ENCODE results near the gene SNRPB2. TPM values are rescaled to one million over a fixed set of nuclear protein-coding genes. Genes with fewer than 3 reads are reported as not detected.

The SNRPB2 gene
- total RNA-seq, 1 donor from 2014 or later, result 70.5 TPM

DNA sequence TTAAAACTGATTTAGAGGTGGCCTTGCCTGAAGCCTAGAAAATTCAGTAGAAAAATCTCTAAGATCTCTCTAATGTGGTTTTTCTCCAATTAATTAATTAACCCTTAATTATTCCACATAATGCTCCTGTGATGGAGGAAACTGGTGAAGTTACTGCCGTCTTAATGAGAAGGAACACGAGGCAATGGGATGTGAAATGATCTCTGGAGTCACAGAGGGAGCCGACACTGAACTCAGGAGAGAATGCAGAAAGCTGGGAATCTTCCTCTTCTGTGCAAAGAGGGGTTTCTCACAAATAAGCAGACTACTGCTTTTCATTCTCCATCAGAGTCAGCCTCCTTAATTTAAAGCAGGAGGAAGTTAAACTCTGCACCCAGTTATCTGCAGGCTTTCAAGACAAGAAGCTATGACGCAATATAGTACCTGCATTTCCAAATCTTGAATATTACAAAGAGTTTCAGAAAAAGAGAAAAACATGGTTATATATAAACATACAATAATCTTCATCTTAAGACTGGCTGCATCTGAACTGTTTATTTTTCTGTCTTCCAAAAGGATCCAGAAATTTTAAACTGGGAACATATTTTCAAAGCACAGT lies 18.1 kb upstream of the SNRPB2 start:
- Mint-ChIP-seq H3K4me1 (peaks cover 37% of the 10 kb centered on the region), H3K36me3 (peaks cover 1% of the 10 kb centered on the region), H3K27ac (no peak overlapping the region), H3K9me3 (peaks cover 9% of the 10 kb centered on the region), H3K4me3 (no peak overlapping the region), H3K27me3 (ENCODE audit: low read depth) (peaks cover 3% of the 10 kb centered on the region)
- no peak for TF ChIP-seq CTCF (IDR thresholded peaks at IDR 0.05; ENCODE audit: unreplicated experiment)
- no peak for DNase-seq (ENCODE audit: low spot score in 2 of 2, unreplicated experiment in 2 of 2)

GRCh38 chr20:16712511-16712947 lies 17.3 kb upstream of the SNRPB2 start:
- no peak for TF ChIP-seq CTCF (IDR thresholded peaks at IDR 0.05; ENCODE audit: unreplicated experiment)
- Mint-ChIP-seq H3K27ac (no peak overlapping the region), H3K4me1 (peaks cover 35% of the 10 kb centered on the region), H3K36me3 (peaks cover 1% of the 10 kb centered on the region), H3K27me3 (ENCODE audit: low read depth) (peaks cover 3% of the 10 kb centered on the region), H3K4me3 (no peak overlapping the region), H3K9me3 (peaks cover 6% of the 10 kb centered on the region)
- no peak for DNase-seq (ENCODE audit: low spot score in 2 of 2, unreplicated experiment in 2 of 2)

DNA sequence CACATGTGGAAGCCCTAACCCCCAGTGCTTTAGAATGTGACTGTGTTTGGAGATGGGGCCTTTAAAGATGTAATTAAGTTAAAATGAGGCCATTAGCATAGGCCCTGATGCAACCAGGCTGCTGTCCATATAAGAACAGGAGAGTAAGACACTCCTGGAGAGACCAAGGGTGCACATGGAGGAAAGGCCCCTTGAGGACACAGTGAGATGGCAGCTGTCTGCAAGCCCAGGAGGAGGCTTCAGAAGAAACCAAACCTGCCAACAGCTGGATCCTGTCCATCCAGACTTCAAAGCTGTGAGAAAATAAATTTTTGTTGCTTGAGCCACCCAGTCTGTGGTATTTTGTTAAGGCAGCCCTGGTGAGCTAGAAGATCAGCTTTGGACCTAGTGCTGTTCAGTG lies 16.8 kb upstream of the SNRPB2 start:
- TF ChIP-seq CTCF (IDR thresholded peaks at IDR 0.05; ENCODE audit: unreplicated experiment), result no peak
- no peak overlapping the region for H3K4me3 Mint-ChIP-seq
- peaks cover 4% of the 10 kb centered on the region for H3K9me3 Mint-ChIP-seq
- no peak for DNase-seq (ENCODE audit: low spot score in 2 of 2, unreplicated experiment in 2 of 2)
- H3K27me3 Mint-ChIP-seq (ENCODE audit: low read depth), result peaks cover 5% of the 10 kb centered on the region
- no peak overlapping the region for H3K27ac Mint-ChIP-seq
- H3K4me1 Mint-ChIP-seq, result peaks cover 30% of the 10 kb centered on the region
- H3K36me3 Mint-ChIP-seq, result no peaks in the 10 kb centered on the region

DNA sequence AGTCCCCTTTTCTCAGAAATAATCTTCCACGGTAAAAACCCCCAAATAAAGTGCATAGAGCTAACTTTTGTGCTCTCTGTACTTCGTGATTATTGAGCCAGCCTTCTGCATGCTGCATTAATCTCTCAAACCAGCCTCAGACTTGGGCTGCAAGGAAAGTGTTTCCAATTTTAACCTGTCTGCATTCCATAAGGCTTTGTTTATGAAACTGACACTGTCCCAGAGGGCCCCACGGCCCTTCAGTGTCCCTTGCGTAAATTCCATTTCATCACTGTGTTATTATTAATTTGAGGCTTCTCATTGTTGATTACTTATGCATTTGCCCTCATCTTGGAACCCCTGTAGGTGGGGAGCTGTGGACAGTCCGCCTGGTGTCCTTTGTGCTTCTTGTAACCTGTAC lies 15.6 kb upstream of the SNRPB2 start:
- Mint-ChIP-seq H3K27me3 (ENCODE audit: low read depth) (peaks cover 16% of the 10 kb centered on the region), H3K9me3 (no peaks in the 10 kb centered on the region), H3K4me3 (no peak overlapping the region), H3K4me1 (peaks cover 18% of the 10 kb centered on the region), H3K27ac (no peak overlapping the region), H3K36me3 (no peaks in the 10 kb centered on the region)
- TF ChIP-seq CTCF (IDR thresholded peaks at IDR 0.05; ENCODE audit: unreplicated experiment), result no peak
- DNase-seq (ENCODE audit: low spot score in 2 of 2, unreplicated experiment in 2 of 2), result no peak

DNA sequence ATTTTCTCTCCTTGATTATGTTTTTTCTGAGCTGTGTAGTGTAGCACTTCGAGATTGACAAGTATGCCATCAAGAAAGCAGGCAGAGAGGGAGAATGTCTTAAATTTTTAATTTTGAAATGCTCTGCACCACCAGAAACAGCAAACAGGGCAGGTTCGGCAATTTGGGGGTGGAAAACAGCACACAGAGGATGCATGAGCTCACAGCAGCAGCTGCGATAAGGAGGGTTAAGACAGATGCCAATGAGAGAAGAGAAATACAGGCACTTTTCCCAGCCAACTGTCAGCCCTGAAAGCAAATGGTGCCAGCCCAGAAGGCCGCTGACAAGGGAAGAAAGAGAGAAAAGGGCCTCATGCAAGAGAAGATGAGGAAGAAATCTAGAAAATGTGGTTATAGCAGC lies 15.1 kb upstream of the SNRPB2 start:
- Mint-ChIP-seq H3K9me3 (no peaks in the 10 kb centered on the region), H3K4me1 (peaks cover 15% of the 10 kb centered on the region), H3K27ac (no peak overlapping the region), H3K4me3 (no peak overlapping the region), H3K27me3 (ENCODE audit: low read depth) (peaks cover 20% of the 10 kb centered on the region), H3K36me3 (no peaks in the 10 kb centered on the region)
- TF ChIP-seq CTCF (IDR thresholded peaks at IDR 0.05; ENCODE audit: unreplicated experiment), result no peak
- DNase-seq (ENCODE audit: low spot score in 2 of 2, unreplicated experiment in 2 of 2), result no peak

DNA sequence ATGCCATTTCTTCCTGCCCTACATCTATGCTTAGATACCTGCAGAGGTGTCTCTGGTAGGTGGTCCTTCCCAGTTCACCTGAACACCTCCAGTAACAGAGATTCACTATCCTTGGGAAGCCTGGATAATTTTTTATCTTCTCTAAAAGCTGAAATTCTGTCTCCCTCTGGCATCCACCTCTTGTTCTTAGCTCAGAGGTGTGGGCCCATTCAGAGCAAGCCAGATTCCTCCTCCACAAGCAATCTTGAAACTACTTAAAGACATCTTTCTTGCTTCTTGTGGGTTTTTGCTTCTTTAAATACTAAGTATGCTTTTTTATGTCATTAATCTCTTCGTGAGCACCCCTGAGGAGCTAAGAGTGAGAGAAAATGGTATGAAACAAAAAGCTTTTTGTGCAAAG lies 10.4 kb upstream of the SNRPB2 start:
- Mint-ChIP-seq H3K36me3 (no peaks in the 10 kb centered on the region), H3K4me3 (no peak overlapping the region), H3K27ac (no peak overlapping the region), H3K27me3 (ENCODE audit: low read depth) (peaks cover 61% of the 10 kb centered on the region), H3K4me1 (peaks cover 3% of the 10 kb centered on the region), H3K9me3 (no peaks in the 10 kb centered on the region)
- no peak for DNase-seq (ENCODE audit: low spot score in 2 of 2, unreplicated experiment in 2 of 2)
- TF ChIP-seq CTCF (IDR thresholded peaks at IDR 0.05; ENCODE audit: unreplicated experiment), result no peak
